ENCODE data around the gene SAT2.
A peak's percentile ranks its signal among the peaks of the same experiment; 100 is the strongest.

Gene SAT2

DNA sequence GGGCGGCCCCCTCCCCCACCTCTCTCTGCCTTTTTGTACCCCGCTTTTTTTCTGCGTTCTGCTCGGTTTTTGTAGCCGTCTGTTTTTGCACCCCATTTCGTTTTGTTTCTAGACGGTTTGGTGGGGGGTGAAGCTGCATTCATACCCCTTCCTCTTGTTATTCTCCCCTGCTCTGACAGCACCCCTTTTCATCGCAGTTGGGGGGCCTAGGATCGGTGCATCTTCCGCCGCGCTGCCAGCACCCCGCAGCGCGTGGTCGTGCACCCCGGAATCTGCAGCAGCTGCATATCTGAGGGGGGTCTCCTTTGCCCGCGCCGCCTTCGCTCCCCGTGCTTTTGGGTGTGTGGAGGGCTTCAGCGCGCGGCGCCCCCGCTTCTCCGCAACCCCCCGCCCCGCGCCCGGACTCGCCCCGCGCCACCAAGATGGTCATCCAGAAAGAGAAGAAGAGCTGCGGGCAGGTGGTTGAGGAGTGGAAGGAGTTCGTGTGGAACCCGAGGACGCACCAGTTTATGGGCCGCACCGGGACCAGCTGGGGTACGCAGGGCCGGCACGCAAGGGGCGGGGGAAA, 23.6 kb upstream of the SAT2 start:
- Histone ChIP-seq H3K14ac (ENCODE audit: low read length) (peak overlapping the region; percentile 95), H3K23ac (ENCODE audit: low read depth, low read length, poor library complexity) (peak overlapping the region; percentile 97), H3K9me3 (replicated peaks in 1 of 2; ENCODE audit: control insufficient read depth in 2 of 2, insufficient read depth in 1 of 2, low read depth in 1 of 2, low read length in 2 of 2) (no peaks in the 10 kb centered on the region), H2AK5ac (ENCODE audit: low read depth, low read length) (peak overlapping the region; percentile 53), H2BK12ac (ENCODE audit: low read length) (no peak overlapping the region), H3K27ac (replicated peaks; ENCODE audit: low read length) (no peak overlapping the region), H3K18ac (ENCODE audit: low read length) (peak overlapping the region; percentile 98), H2BK5ac (ENCODE audit: low read length) (peak overlapping the region; percentile 57), H3K4me2 (ENCODE audit: insufficient read depth, low read length, poor library complexity, severe bottlenecking) (peak overlapping the region; percentile 100), H3K4me3 (ENCODE audit: low read length in 2 of 2) (peak overlapping the region; percentile 65 to 89), H3K4ac (ENCODE audit: low read length) (no peak overlapping the region), H3K27me3 (ENCODE audit: control insufficient read depth in 3 of 3, insufficient read depth in 3 of 3, low read depth in 1 of 3, low read length in 3 of 3) (peaks cover 0 to 5% (median 0%) of the 10 kb centered on the region in 3 experiments), H3K36me3 (replicated peaks in 1 of 2; ENCODE audit: control insufficient read depth in 2 of 2, insufficient read depth in 2 of 2, low read length in 2 of 2) (peaks cover 2 to 7% of the 10 kb centered on the region in 2 donors), H2BK120ac (ENCODE audit: low read depth, low read length) (peak overlapping the region; percentile 22), H3K9ac (ENCODE audit: low read depth, low read length, poor library complexity) (peak overlapping the region; percentile 86), H3K79me1 (ENCODE audit: low read depth, low read length) (no peaks in the 10 kb centered on the region), H3K4me1 (ENCODE audit: control insufficient read depth in 2 of 2, insufficient read depth in 1 of 2, low read depth in 1 of 2, low read length in 2 of 2) (peaks cover 8 to 11% of the 10 kb centered on the region in 2 donors), H2AFZ (ENCODE audit: low read length) (peak overlapping the region; percentile 90), H2BK15ac (ENCODE audit: low read length) (peak overlapping the region; percentile 8), H4K8ac (ENCODE audit: low read depth, low read length) (no peak overlapping the region), H4K91ac (ENCODE audit: low read depth, low read length, poor library complexity) (no peak overlapping the region)
- WGBS, 2 donors (ENCODE audit: extremely low coverage in 2 of 2, insufficient read length in 2 of 2, insufficient replicate concordance in 1 of 2) = no CpG with 5 or more reads among the region's 45 CpGs
- DNase-seq (ENCODE audit: low spot score) = no peak

DNA sequence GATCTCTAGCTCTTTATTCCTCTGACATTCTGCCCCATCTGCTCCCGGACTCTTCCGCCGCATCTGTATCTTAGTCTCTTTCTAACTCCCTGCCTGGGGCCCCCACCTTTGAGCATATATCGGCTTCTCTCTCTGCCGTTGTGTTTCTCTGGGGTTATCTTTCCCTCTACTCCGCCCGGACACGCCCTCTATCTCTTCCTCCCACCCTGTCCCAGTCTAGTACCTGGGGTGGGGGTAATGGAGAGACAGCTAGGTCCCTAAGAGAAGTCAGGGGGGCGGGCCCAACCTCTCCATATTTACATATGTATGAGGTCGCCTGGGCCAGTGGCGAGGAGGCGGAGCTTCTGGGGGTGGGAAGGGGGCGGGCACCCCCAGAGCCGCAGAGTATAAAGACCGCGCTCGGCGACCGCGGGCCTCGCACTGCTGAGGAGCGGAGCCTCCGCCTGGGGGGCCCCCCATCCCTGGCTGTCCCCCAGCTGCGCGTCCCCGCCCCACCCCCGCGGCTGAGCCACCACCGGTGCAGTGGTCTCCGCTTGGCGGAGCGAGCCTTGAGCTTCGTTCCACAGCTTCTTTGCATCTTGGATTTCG, 23.0 kb upstream of the SAT2 start, which contains the start of gene ATP1B2:
TSS of gene ATP1B2 (plus strand) at position 418 of the 588 bp plus-strand sequence. CDS start 593 bp downstream, outside the sequence.
- Histone ChIP-seq H2BK5ac (ENCODE audit: low read length) (peak within 1 kb of the TSS; percentile 57), H2BK12ac (ENCODE audit: low read length) (no peak within 1 kb of the TSS), H3K4me3 (ENCODE audit: low read length in 2 of 2) (peak within 1 kb of the TSS; percentile 65 to 89), H4K91ac (ENCODE audit: low read depth, low read length, poor library complexity) (no peak within 1 kb of the TSS), H3K9me3 (replicated peaks in 1 of 2; ENCODE audit: control insufficient read depth in 2 of 2, insufficient read depth in 1 of 2, low read depth in 1 of 2, low read length in 2 of 2) (no peaks in the 10 kb centered on the region), H3K79me1 (ENCODE audit: low read depth, low read length) (no peaks in the 10 kb centered on the region), H2BK120ac (ENCODE audit: low read depth, low read length) (peak within 1 kb of the TSS; percentile 30), H2BK15ac (ENCODE audit: low read length) (peak within 1 kb of the TSS; percentile 70), H3K27me3 (ENCODE audit: control insufficient read depth in 3 of 3, insufficient read depth in 3 of 3, low read depth in 1 of 3, low read length in 3 of 3) (peaks cover 0 to 5% (median 0%) of the 10 kb centered on the region in 3 experiments), H3K9ac (ENCODE audit: low read depth, low read length, poor library complexity) (peak within 1 kb of the TSS; percentile 86), H3K4ac (ENCODE audit: low read length) (no peak within 1 kb of the TSS), H3K18ac (ENCODE audit: low read length) (peak within 1 kb of the TSS; percentile 98), H3K4me1 (ENCODE audit: control insufficient read depth in 2 of 2, insufficient read depth in 1 of 2, low read depth in 1 of 2, low read length in 2 of 2) (peaks cover 7 to 11% of the 10 kb centered on the region in 2 donors), H3K4me2 (ENCODE audit: insufficient read depth, low read length, poor library complexity, severe bottlenecking) (peak within 1 kb of the TSS; percentile 100), H3K23ac (ENCODE audit: low read depth, low read length, poor library complexity) (peak within 1 kb of the TSS; percentile 97), H3K27ac (replicated peaks; ENCODE audit: low read length) (no peak within 1 kb of the TSS), H2AK5ac (ENCODE audit: low read depth, low read length) (peak within 1 kb of the TSS; percentile 53), H2AFZ (ENCODE audit: low read length) (peak within 1 kb of the TSS; percentile 90), H3K36me3 (replicated peaks in 1 of 2; ENCODE audit: control insufficient read depth in 2 of 2, insufficient read depth in 2 of 2, low read length in 2 of 2) (peaks cover 2 to 4% of the 10 kb centered on the region in 2 donors), H4K8ac (ENCODE audit: low read depth, low read length) (no peak within 1 kb of the TSS), H3K14ac (ENCODE audit: low read length) (peak within 1 kb of the TSS; percentile 95)
- peak; percentile 89 for DNase-seq (ENCODE audit: low spot score)
- WGBS, 2 donors (ENCODE audit: extremely low coverage in 2 of 2, insufficient read length in 2 of 2, insufficient replicate concordance in 1 of 2) = no CpG with 5 or more reads among the region's 34 CpGs

GRCh38 chr17:7647018-7647417, 19.4 kb upstream of the SAT2 start:
- no CpG with 5 or more reads among the region's 4 CpGs for WGBS, 2 donors (ENCODE audit: extremely low coverage in 2 of 2, insufficient read length in 2 of 2, insufficient replicate concordance in 1 of 2)
- Histone ChIP-seq H2BK5ac (ENCODE audit: low read length) (no peak overlapping the region), H4K8ac (ENCODE audit: low read depth, low read length) (no peak overlapping the region), H3K79me1 (ENCODE audit: low read depth, low read length) (no peaks in the 10 kb centered on the region), H2BK12ac (ENCODE audit: low read length) (no peak overlapping the region), H2BK120ac (ENCODE audit: low read depth, low read length) (no peak overlapping the region), H3K27me3 (ENCODE audit: control insufficient read depth in 3 of 3, insufficient read depth in 3 of 3, low read depth in 1 of 3, low read length in 3 of 3) (peaks cover 0 to 5% (median 0%) of the 10 kb centered on the region in 3 experiments), H3K4me1 (ENCODE audit: control insufficient read depth in 2 of 2, insufficient read depth in 1 of 2, low read depth in 1 of 2, low read length in 2 of 2) (peaks cover 4 to 6% of the 10 kb centered on the region in 2 donors), H3K18ac (ENCODE audit: low read length) (no peak overlapping the region), H2AFZ (ENCODE audit: low read length) (no peak overlapping the region), H3K9ac (ENCODE audit: low read depth, low read length, poor library complexity) (no peak overlapping the region), H3K4me3 (ENCODE audit: low read length in 2 of 2) (no peak overlapping the region), H3K4me2 (ENCODE audit: insufficient read depth, low read length, poor library complexity, severe bottlenecking) (no peak overlapping the region), H3K4ac (ENCODE audit: low read length) (no peak overlapping the region), H4K91ac (ENCODE audit: low read depth, low read length, poor library complexity) (no peak overlapping the region), H3K23ac (ENCODE audit: low read depth, low read length, poor library complexity) (no peak overlapping the region), H2BK15ac (ENCODE audit: low read length) (no peak overlapping the region), H3K36me3 (replicated peaks in 1 of 2; ENCODE audit: control insufficient read depth in 2 of 2, insufficient read depth in 2 of 2, low read length in 2 of 2) (no peaks in the 10 kb centered on the region), H3K9me3 (replicated peaks in 1 of 2; ENCODE audit: control insufficient read depth in 2 of 2, insufficient read depth in 1 of 2, low read depth in 1 of 2, low read length in 2 of 2) (no peaks in the 10 kb centered on the region), H2AK5ac (ENCODE audit: low read depth, low read length) (no peak overlapping the region), H3K14ac (ENCODE audit: low read length) (no peak overlapping the region), H3K27ac (replicated peaks; ENCODE audit: low read length) (no peak overlapping the region)
- no peak for DNase-seq (ENCODE audit: low spot score)

- Histone ChIP-seq H3K36me3 (replicated peaks in 1 of 2; ENCODE audit: control insufficient read depth in 2 of 2, insufficient read depth in 2 of 2, low read length in 2 of 2) (no peaks in the 10 kb centered on the region), H3K27ac (replicated peaks; ENCODE audit: low read length) (no peak overlapping the region), H2AK5ac (ENCODE audit: low read depth, low read length) (no peak overlapping the region), H3K14ac (ENCODE audit: low read length) (no peak overlapping the region), H4K91ac (ENCODE audit: low read depth, low read length, poor library complexity) (no peak overlapping the region), H2AFZ (ENCODE audit: low read length) (no peak overlapping the region), H3K4me2 (ENCODE audit: insufficient read depth, low read length, poor library complexity, severe bottlenecking) (no peak overlapping the region), H2BK12ac (ENCODE audit: low read length) (no peak overlapping the region), H3K27me3 (ENCODE audit: control insufficient read depth in 3 of 3, insufficient read depth in 3 of 3, low read depth in 1 of 3, low read length in 3 of 3) (peaks cover 0 to 5% (median 0%) of the 10 kb centered on the region in 3 experiments), H2BK5ac (ENCODE audit: low read length) (no peak overlapping the region), H3K18ac (ENCODE audit: low read length) (no peak overlapping the region), H3K4me3 (ENCODE audit: low read length in 2 of 2) (no peak overlapping the region), H2BK120ac (ENCODE audit: low read depth, low read length) (no peak overlapping the region), H4K8ac (ENCODE audit: low read depth, low read length) (no peak overlapping the region), H2BK15ac (ENCODE audit: low read length) (no peak overlapping the region), H3K79me1 (ENCODE audit: low read depth, low read length) (no peaks in the 10 kb centered on the region), H3K4me1 (ENCODE audit: control insufficient read depth in 2 of 2, insufficient read depth in 1 of 2, low read depth in 1 of 2, low read length in 2 of 2) (peaks cover 4 to 5% of the 10 kb centered on the region in 2 donors), H3K23ac (ENCODE audit: low read depth, low read length, poor library complexity) (no peak overlapping the region), H3K9ac (ENCODE audit: low read depth, low read length, poor library complexity) (no peak overlapping the region), H3K9me3 (replicated peaks in 1 of 2; ENCODE audit: control insufficient read depth in 2 of 2, insufficient read depth in 1 of 2, low read depth in 1 of 2, low read length in 2 of 2) (no peaks in the 10 kb centered on the region), H3K4ac (ENCODE audit: low read length) (no peak overlapping the region)
- WGBS, 2 donors (ENCODE audit: extremely low coverage in 2 of 2, insufficient read length in 2 of 2, insufficient replicate concordance in 1 of 2) = no CpG with 5 or more reads among the region's 9 CpGs
- DNase-seq (ENCODE audit: low spot score) = no peak
These were observed 18.8 kb upstream of the SAT2 start for GRCh38 chr17:7646457-7646856.

Measured in neuronal stem cell (in vitro differentiated cells).